Astrocyte (in vitro differentiated cells and primary cell): ENCODE data around the gene MRPS18A.

ENCODE experiments used
- EZH2 ChIP-seq: IDR thresholded peaks from 2 replicates; pipeline ENCODE4 v1.6.1; 2012; ENCODE audit warnings: mild to moderate bottlenecking, low read length, inconsistent platforms; ENCODE audit not compliant: insufficient read depth
- TF ChIP-seq, protein P1 (sequence below): IDR thresholded peaks from 2 replicates; pipeline ENCODE4 v1.5.1; 2011; ENCODE audit warnings: low read depth, mild to moderate bottlenecking, inconsistent platforms, low read length, moderate library complexity; ENCODE audit not compliant: insufficient read depth

DNA sequence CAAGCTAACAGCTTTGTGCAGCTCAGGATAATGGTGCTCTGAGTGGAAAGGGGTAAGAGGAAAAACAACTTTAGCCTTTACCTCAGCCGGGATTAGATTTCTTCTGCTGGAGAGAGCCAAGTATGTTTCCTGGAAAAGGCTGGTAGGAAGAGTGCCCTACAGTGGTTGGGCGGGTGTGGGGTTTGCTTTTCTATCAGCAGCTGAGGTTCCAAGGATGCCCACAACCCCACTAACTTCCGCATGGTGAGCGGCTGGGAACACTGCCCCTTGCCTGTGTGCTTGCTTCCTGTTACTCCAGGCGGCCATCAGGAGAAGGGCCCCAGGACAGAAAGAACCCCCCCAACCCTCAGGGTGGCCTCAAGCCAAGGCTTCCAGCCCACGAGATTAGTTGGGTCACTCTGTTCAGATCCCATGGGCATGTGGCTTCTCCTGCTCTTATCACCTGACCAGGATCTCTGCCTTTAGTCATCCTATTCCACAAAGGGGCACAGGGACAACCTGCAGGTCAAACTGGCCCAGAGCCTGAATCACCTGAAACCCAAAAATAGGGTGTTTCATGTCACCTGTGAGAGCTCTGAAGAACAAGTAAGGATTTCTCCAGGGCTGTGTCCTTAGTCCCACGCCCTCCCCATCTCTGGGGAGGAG is 10.5 kb downstream of the MRPS18A start:
- TF ChIP-seq, protein P1, sequence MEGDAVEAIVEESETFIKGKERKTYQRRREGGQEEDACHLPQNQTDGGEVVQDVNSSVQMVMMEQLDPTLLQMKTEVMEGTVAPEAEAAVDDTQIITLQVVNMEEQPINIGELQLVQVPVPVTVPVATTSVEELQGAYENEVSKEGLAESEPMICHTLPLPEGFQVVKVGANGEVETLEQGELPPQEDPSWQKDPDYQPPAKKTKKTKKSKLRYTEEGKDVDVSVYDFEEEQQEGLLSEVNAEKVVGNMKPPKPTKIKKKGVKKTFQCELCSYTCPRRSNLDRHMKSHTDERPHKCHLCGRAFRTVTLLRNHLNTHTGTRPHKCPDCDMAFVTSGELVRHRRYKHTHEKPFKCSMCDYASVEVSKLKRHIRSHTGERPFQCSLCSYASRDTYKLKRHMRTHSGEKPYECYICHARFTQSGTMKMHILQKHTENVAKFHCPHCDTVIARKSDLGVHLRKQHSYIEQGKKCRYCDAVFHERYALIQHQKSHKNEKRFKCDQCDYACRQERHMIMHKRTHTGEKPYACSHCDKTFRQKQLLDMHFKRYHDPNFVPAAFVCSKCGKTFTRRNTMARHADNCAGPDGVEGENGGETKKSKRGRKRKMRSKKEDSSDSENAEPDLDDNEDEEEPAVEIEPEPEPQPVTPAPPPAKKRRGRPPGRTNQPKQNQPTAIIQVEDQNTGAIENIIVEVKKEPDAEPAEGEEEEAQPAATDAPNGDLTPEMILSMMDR = no peak
- TF ChIP-seq EZH2 = no peak
